Panc1 (cell line): ENCODE measurements around the gene SNX27.

ENCODE experiments used
- POLR2AphosphoS5 ChIP-seq: IDR thresholded peaks from 2 replicates; pipeline ENCODE4 v1.6.1; 2012; ENCODE audit warnings: mild to moderate bottlenecking, low read depth, low read length, moderate library complexity
- SIN3A ChIP-seq: IDR thresholded peaks from 2 replicates; pipeline ENCODE4 v1.6.1; 2012; ENCODE audit warnings: low read depth, mild to moderate bottlenecking, low read length, moderate library complexity, borderline replicate concordance; ENCODE audit not compliant: insufficient read depth
- TF ChIP-seq, protein P1 (sequence below): fragments of 450-650 bp; IDR thresholded peaks from 2 replicates; pipeline ENCODE4 v1.5.1; 2017; ENCODE audit warnings: mild to moderate bottlenecking
- TF ChIP-seq, protein P2 (sequence below), 2 experiments: IDR thresholded peaks; 2 replicates each; pipeline ENCODE4 v1.6.1; 2011 to 2012; ENCODE audit warnings: low read depth in 2 of 2, control low read depth in 1 of 2, low read length in 1 of 2, mild to moderate bottlenecking in 1 of 2, moderate library complexity in 1 of 2; ENCODE audit not compliant: insufficient read depth in 1 of 2

DNA sequence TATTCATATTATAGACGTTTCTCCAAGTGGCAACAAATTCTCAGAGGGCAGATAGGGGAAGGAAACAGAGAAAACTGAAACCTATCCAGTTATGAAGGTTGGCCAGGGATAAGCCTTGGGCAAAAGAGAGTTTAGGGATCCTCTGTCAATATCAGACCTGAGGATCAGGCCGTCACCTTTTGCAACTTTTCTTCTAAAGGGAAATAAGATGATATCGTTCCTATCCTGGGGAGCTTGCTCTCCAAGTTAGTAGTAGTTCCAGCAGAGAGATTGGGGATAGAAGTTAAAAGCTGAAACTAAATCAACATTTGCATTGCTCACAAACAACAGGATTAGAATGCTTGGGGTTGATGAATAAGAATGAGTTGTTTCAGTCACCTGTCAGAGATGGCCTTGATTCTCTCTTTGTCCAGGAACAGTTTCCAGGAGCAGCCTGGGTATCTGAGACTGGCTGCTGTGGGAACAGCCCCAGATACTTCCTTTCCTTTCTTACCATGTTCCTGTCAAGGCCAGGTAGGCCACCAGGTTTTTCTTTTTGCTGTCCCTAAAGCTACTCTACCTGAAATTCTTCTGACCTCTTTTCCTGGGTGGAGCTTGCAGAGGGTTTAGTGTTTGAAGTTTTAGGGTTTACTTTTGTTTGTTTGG lies 112.0 kb downstream of the SNX27 start:
- TF ChIP-seq, protein P1, sequence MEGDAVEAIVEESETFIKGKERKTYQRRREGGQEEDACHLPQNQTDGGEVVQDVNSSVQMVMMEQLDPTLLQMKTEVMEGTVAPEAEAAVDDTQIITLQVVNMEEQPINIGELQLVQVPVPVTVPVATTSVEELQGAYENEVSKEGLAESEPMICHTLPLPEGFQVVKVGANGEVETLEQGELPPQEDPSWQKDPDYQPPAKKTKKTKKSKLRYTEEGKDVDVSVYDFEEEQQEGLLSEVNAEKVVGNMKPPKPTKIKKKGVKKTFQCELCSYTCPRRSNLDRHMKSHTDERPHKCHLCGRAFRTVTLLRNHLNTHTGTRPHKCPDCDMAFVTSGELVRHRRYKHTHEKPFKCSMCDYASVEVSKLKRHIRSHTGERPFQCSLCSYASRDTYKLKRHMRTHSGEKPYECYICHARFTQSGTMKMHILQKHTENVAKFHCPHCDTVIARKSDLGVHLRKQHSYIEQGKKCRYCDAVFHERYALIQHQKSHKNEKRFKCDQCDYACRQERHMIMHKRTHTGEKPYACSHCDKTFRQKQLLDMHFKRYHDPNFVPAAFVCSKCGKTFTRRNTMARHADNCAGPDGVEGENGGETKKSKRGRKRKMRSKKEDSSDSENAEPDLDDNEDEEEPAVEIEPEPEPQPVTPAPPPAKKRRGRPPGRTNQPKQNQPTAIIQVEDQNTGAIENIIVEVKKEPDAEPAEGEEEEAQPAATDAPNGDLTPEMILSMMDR, result no peak
- TF ChIP-seq POLR2AphosphoS5 (no peak), SIN3A (no peak)
- TF ChIP-seq, protein P2, sequence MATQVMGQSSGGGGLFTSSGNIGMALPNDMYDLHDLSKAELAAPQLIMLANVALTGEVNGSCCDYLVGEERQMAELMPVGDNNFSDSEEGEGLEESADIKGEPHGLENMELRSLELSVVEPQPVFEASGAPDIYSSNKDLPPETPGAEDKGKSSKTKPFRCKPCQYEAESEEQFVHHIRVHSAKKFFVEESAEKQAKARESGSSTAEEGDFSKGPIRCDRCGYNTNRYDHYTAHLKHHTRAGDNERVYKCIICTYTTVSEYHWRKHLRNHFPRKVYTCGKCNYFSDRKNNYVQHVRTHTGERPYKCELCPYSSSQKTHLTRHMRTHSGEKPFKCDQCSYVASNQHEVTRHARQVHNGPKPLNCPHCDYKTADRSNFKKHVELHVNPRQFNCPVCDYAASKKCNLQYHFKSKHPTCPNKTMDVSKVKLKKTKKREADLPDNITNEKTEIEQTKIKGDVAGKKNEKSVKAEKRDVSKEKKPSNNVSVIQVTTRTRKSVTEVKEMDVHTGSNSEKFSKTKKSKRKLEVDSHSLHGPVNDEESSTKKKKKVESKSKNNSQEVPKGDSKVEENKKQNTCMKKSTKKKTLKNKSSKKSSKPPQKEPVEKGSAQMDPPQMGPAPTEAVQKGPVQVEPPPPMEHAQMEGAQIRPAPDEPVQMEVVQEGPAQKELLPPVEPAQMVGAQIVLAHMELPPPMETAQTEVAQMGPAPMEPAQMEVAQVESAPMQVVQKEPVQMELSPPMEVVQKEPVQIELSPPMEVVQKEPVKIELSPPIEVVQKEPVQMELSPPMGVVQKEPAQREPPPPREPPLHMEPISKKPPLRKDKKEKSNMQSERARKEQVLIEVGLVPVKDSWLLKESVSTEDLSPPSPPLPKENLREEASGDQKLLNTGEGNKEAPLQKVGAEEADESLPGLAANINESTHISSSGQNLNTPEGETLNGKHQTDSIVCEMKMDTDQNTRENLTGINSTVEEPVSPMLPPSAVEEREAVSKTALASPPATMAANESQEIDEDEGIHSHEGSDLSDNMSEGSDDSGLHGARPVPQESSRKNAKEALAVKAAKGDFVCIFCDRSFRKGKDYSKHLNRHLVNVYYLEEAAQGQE (IDR thresholded peaks at IDR 0.05; ENCODE audit: insufficient read depth in 1 of 2, low read depth in 2 of 2, low read length in 1 of 2), result no peak
